Fibroblast of lung (primary cell): ENCODE data around the gene ATXN1.

Experiments
- EZH2 ChIP-seq: IDR thresholded peaks from 2 replicates; pipeline ENCODE4 v1.5.1; 2012; ENCODE audit warnings: low read length, control low read depth, mild to moderate bottlenecking; ENCODE audit errors: missing control alignments
- TF ChIP-seq, protein P1 (sequence below), 2 donors: IDR thresholded peaks in 1 of 2; conservative IDR thresholded peaks in 1 of 2; 1 replicate in 1 of 2; 2 replicates in 1 of 2; pipeline ENCODE4 v1.5.1; 2011 to 2012; ENCODE audit warnings: low read length in 2 of 2, control low read depth in 1 of 2, inconsistent platforms in 1 of 2, low read depth in 1 of 2, mild to moderate bottlenecking in 1 of 2

- TF ChIP-seq, protein P1, sequence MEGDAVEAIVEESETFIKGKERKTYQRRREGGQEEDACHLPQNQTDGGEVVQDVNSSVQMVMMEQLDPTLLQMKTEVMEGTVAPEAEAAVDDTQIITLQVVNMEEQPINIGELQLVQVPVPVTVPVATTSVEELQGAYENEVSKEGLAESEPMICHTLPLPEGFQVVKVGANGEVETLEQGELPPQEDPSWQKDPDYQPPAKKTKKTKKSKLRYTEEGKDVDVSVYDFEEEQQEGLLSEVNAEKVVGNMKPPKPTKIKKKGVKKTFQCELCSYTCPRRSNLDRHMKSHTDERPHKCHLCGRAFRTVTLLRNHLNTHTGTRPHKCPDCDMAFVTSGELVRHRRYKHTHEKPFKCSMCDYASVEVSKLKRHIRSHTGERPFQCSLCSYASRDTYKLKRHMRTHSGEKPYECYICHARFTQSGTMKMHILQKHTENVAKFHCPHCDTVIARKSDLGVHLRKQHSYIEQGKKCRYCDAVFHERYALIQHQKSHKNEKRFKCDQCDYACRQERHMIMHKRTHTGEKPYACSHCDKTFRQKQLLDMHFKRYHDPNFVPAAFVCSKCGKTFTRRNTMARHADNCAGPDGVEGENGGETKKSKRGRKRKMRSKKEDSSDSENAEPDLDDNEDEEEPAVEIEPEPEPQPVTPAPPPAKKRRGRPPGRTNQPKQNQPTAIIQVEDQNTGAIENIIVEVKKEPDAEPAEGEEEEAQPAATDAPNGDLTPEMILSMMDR (conservative IDR thresholded peaks at IDR 0.05 in 1 of 2, IDR thresholded peaks at IDR 0.05 in 1 of 2; ENCODE audit: low read depth in 1 of 2, low read length in 2 of 2) = no peak
- no peak for TF ChIP-seq EZH2
Observed at GRCh38 chr6:16663901-16664300, 97.4 kb downstream of the ATXN1 start.
